IMR-90 (cell line): ENCODE results near the gene CIZ1. TPM values are rescaled to one million over a fixed set of nuclear protein-coding genes. Genes with fewer than 3 reads are reported as not detected.

Experiments used
- ATAC-seq: fragments of 200-7000 bp; cut with Tn5 transposase; 2 replicates; pipeline ENCODE4 v1.9.1; 2020; ENCODE audit warnings: low read depth, mild to moderate bottlenecking, moderate library complexity
- BruUV-seq: library from RNA; stranded (reverse); fragments of 400-500 nt; replicated peaks from 2 replicates; lab custom pipeline; 2021; lab: Mats Ljungman, UMichigan
- CTCF ChIA-PET: fragments of 300-600 bp; formaldehyde crosslinking; extraction: SDS; loops from one replicate; lab custom pipeline; 2021; ENCODE audit warnings: antibody characterized with exemption; lab: Yijun Ruan, JAX
- POLR2A ChIA-PET: fragments of 300-600 bp; sonication (Branson Sonifier 250); formaldehyde crosslinking; loops from one replicate; lab custom pipeline; 2022; ENCODE audit warnings: antibody characterized with exemption; ENCODE audit not compliant: unreplicated experiment; lab: Charles Lee
- DNase-seq: peaks from one replicate; pipeline ENCODE4 v3.0.0; 2013
- H2AFZ ChIP-seq: replicated peaks from 2 replicates; pipeline ENCODE3; 2013; ENCODE audit warnings: low read length, mild to moderate bottlenecking; ENCODE audit not compliant: poor library complexity
- H2AK5ac ChIP-seq: 2 replicates; pipeline ENCODE4 v1.6.1; 2013; ENCODE audit warnings: low read depth, low read length, inconsistent platforms
- H2AK9ac ChIP-seq: replicated peaks from 2 replicates; pipeline ENCODE3; 2013; ENCODE audit warnings: mild to moderate bottlenecking, low read depth, low read length, moderate library complexity; ENCODE audit not compliant: poor library complexity
- H2BK120ac ChIP-seq: 2 replicates; pipeline ENCODE4 v1.6.1; 2013; ENCODE audit warnings: low read depth, low read length, inconsistent platforms
- H2BK15ac ChIP-seq: 3 replicates; pipeline ENCODE4 v1.6.1; 2013; ENCODE audit warnings: low read depth, low read length, inconsistent platforms
- H2BK20ac ChIP-seq: 2 replicates; pipeline ENCODE4 v1.6.1; 2013; ENCODE audit warnings: low read depth, mild to moderate bottlenecking, inconsistent platforms, low read length, moderate library complexity
- H2BK5ac ChIP-seq: 2 replicates; pipeline ENCODE4 v1.6.1; 2013; ENCODE audit warnings: mild to moderate bottlenecking, low read depth, low read length, inconsistent platforms; ENCODE audit not compliant: poor library complexity, severe bottlenecking
- H3K14ac ChIP-seq: replicated peaks from 2 replicates; pipeline ENCODE4 v1.6.1; 2013; ENCODE audit warnings: low read depth, low read length, inconsistent platforms
- H3K18ac ChIP-seq: 2 replicates; pipeline ENCODE4 v1.6.1; 2013; ENCODE audit warnings: low read depth, low read length, control low read depth
- H3K23ac ChIP-seq: 2 replicates; pipeline ENCODE4 v1.6.1; 2013; ENCODE audit warnings: low read depth, low read length, inconsistent platforms
- H3K27ac ChIP-seq: 2 replicates; pipeline ENCODE4 v1.5.1; 2013; ENCODE audit warnings: mild to moderate bottlenecking, control low read depth, low read length; ENCODE audit not compliant: insufficient read depth
- H3K27me3 ChIP-seq: 2 replicates; pipeline ENCODE4 v1.6.1; 2013; ENCODE audit warnings: low read length; ENCODE audit not compliant: control insufficient read depth, insufficient read depth
- H3K36me3 ChIP-seq: 2 replicates; pipeline ENCODE4 v1.6.1; 2013; ENCODE audit warnings: low read length, mixed read lengths; ENCODE audit not compliant: control insufficient read depth, insufficient read depth
- H3K4ac ChIP-seq: 2 replicates; pipeline ENCODE4 v1.6.1; 2013; ENCODE audit warnings: low read depth, low read length, inconsistent platforms
- H3K4me1 ChIP-seq: 2 replicates; pipeline ENCODE4 v1.6.1; 2013; ENCODE audit warnings: low read length, mixed read lengths; ENCODE audit not compliant: control insufficient read depth, insufficient read depth
- H3K4me2 ChIP-seq: 2 replicates; pipeline ENCODE4 v1.6.1; 2013; ENCODE audit warnings: low read depth, mild to moderate bottlenecking, control low read depth, low read length, moderate library complexity
- H3K4me3 ChIP-seq: 2 replicates; pipeline ENCODE4 v1.5.1; 2013; ENCODE audit warnings: low read depth, mild to moderate bottlenecking, control low read depth, low read length, moderate library complexity; ENCODE audit not compliant: insufficient read depth
- H3K56ac ChIP-seq: 2 replicates; pipeline ENCODE4 v1.6.1; 2013; ENCODE audit warnings: low read length, inconsistent platforms; ENCODE audit not compliant: insufficient read depth; ENCODE audit errors: extremely low read depth
- H3K79me1 ChIP-seq, 2 experiments: 2 replicates each; pipeline ENCODE4 v1.6.1; 2013; ENCODE audit warnings: low read length in 2 of 2, inconsistent platforms in 1 of 2, low read depth in 1 of 2
- H3K9ac ChIP-seq: 2 replicates; pipeline ENCODE4 v1.6.1; 2013; ENCODE audit warnings: low read depth, low read length, control low read depth
- H3K9me1 ChIP-seq: 2 replicates; pipeline ENCODE4 v1.6.1; 2013; ENCODE audit warnings: low read length, inconsistent platforms; ENCODE audit not compliant: insufficient read depth
- H3K9me3 ChIP-seq: 2 replicates; pipeline ENCODE4 v1.6.1; 2013; ENCODE audit warnings: low read length; ENCODE audit not compliant: control insufficient read depth, insufficient read depth
- H4K20me1 ChIP-seq: 2 replicates; pipeline ENCODE4 v1.6.1; 2013; ENCODE audit warnings: low read length, inconsistent platforms; ENCODE audit not compliant: insufficient read depth
- H4K5ac ChIP-seq: 2 replicates; pipeline ENCODE4 v1.6.1; 2013; ENCODE audit warnings: mild to moderate bottlenecking, low read depth, low read length, control low read depth
- H4K8ac ChIP-seq, 2 experiments: 2 replicates each; pipeline ENCODE4 v1.6.1; 2013; ENCODE audit warnings: low read depth in 2 of 2, low read length in 2 of 2, control low read depth in 1 of 2, inconsistent platforms in 1 of 2
- H4K91ac ChIP-seq: 2 replicates; pipeline ENCODE4 v1.6.1; 2013; ENCODE audit warnings: low read depth, low read length, inconsistent platforms; ENCODE audit not compliant: insufficient read depth
- CEBPB ChIP-seq: IDR thresholded peaks from 2 replicates; pipeline ENCODE4 v1.6.1; 2012; ENCODE audit warnings: low read depth, low read length, improper control_type of control experiment
- CHD1 ChIP-seq: IDR thresholded peaks from 2 replicates; pipeline ENCODE4 v1.6.1; 2012; ENCODE audit warnings: low read depth, low read length, improper control_type of control experiment
- FOS ChIP-seq: fragments of 150-350 bp; IDR thresholded peaks from 2 replicates; pipeline ENCODE4 v1.6.1; 2016; ENCODE audit warnings: low read depth, low read length
- MAFK ChIP-seq: IDR thresholded peaks from 2 replicates; pipeline ENCODE4 v1.6.1; 2012; ENCODE audit warnings: low read depth, low read length, improper control_type of control experiment
- MAZ ChIP-seq: IDR thresholded peaks from 2 replicates; pipeline ENCODE4 v1.6.1; 2012; ENCODE audit warnings: low read depth, mild to moderate bottlenecking, low read length, improper control_type of control experiment, moderate library complexity, borderline replicate concordance
- MXI1 ChIP-seq: IDR thresholded peaks from 2 replicates; pipeline ENCODE4 v1.6.1; 2012; ENCODE audit warnings: low read depth, mild to moderate bottlenecking, low read length, moderate library complexity, borderline replicate concordance
- NFE2L2 ChIP-seq: fragments of 150-350 bp; IDR thresholded peaks from 2 replicates; pipeline ENCODE4 v1.6.1; 2016; ENCODE audit warnings: low read depth, mild to moderate bottlenecking, low read length
- POLR2A ChIP-seq: IDR thresholded peaks from 2 replicates; pipeline ENCODE4 v1.6.1; 2012; ENCODE audit warnings: mild to moderate bottlenecking, low read depth, low read length
- RAD21 ChIP-seq: IDR thresholded peaks from 2 replicates; pipeline ENCODE4 v1.6.1; 2012; ENCODE audit warnings: low read length, improper control_type of control experiment
- RCOR1 ChIP-seq: IDR thresholded peaks from 2 replicates; pipeline ENCODE4 v1.6.1; 2012; ENCODE audit warnings: mild to moderate bottlenecking, low read length, improper control_type of control experiment; ENCODE audit not compliant: insufficient replicate concordance
- RFX5 ChIP-seq: IDR thresholded peaks from 2 replicates; pipeline ENCODE4 v1.8.0; 2012; ENCODE audit warnings: low read depth, mild to moderate bottlenecking, low read length, moderate library complexity
- SMC3 ChIP-seq: fragments of 150-350 bp; IDR thresholded peaks from 2 replicates; pipeline ENCODE4 v1.6.1; 2016; ENCODE audit warnings: low read depth, mild to moderate bottlenecking, antibody characterized with exemption, low read length, moderate library complexity
- WGBS, 2 experiments: methylation state at CpG; one replicate each; pipeline versions ENCODE4 v1.1.5 to v1.1.7; 2013; ENCODE audit warnings: missing lambda C conversion rate in 2 of 2; ENCODE audit not compliant: insufficient read length in 1 of 2; ENCODE audit errors: extremely low coverage in 2 of 2; 5-methylcytosine and 5-hydroxymethylcytosine counted together
- dilution Hi-C: fragments of 300-500 bp; cut with HindIII; formaldehyde crosslinking; loops from one replicate; pipeline ENCODE4 v1.14.3; 2018; ENCODE audit warnings: low sequenced_read_pairs; ENCODE audit not compliant: unreplicated experiment
- in situ Hi-C: fragments of 300-500 bp; cut with MboI; formaldehyde crosslinking; loops from 3 replicates; pipeline ENCODE4 v1.14.3; 2019; ENCODE audit warnings: low sequenced_read_pairs, inconsistent platforms, mixed read lengths
- intact Hi-C: fragments of 100-400 bp; cut with micrococcal nuclease; formaldehyde crosslinking; loops from 2 replicates; pipeline ENCODE4 v1.10.0; 2022
- polyA plus RNA-seq, 3 experiments: library from polyadenylated mRNA; depleted of rRNA; stranded (reverse); fragments of >200 nt; gene quantifications; 2 replicates each; pipeline ENCODE4 v1.2.3, GENCODE V29; 2012; ENCODE audit warnings: low replicate concordance in 1 of 3
- total RNA-seq: library from RNA; depleted of rRNA; stranded (reverse); fragments of >200 nt; gene quantifications from 2 replicates; pipeline ENCODE4 v1.2.3, GENCODE V29; 2012
- TF ChIP-seq, protein P1 (sequence below): conservative IDR thresholded peaks from 2 replicates; pipeline ENCODE4 v1.5.1; 2012; ENCODE audit warnings: mild to moderate bottlenecking, low read depth, low read length, improper control_type of control experiment
- TF ChIP-seq, protein P2 (sequence below): fragments of 150-350 bp; IDR thresholded peaks from 2 replicates; pipeline ENCODE4 v1.6.1; 2017; ENCODE audit warnings: mild to moderate bottlenecking, antibody characterized with exemption, low read length, low read depth

CIZ1 gene
- total and polyA plus RNA-seq, 2 of the 4 experiments (the other 2 are of a cell fraction), result 13.8 to 51.9 TPM

DNA sequence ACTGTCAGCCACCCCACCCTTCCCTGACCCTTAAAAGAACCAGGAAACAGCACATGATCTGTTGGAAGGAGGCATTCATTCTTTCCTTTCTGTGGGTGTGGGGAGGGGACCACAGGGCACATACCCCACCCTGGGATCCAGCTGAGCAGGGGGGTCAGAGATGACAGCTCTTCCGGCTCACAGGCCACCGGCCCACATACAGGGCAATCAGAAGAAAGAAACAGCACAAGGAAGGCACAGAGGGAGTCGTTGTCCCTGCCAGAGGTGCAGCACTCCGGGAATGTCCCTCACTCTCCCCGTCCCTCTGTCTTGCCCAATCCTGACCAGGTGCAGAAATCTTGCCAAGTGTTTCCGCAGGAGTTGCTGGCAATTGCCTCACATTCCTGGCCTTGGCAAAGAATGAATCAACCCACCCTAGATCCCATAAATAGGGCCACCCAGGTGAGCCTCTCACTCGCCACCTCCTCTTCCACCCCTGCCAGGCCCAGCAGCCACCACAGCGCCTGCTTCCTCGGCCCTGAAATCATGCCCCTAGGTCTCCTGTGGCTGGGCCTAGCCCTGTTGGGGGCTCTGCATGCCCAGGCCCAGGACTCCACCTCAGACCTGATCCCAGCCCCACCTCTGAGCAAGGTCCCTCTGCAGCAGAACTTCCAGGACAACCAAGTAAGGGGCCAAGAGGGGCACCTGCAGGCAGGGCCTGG lies 42.2 kb downstream of the CIZ1 start, which contains the start of gene LCN2:
Gene LCN2, plus strand, starts transcription at position 453 of the 701 bp plus-strand sequence. Its CDS starts 73 bp downstream, at position 526.
- no peak within 1 kb of the TSS for H3K14ac ChIP-seq
- H3K4me3 ChIP-seq, result no peak within 1 kb of the TSS
- H2BK15ac ChIP-seq, result no peak within 1 kb of the TSS
- no peak within 1 kb of the TSS for H2BK5ac ChIP-seq
- no peaks in the 10 kb centered on the region for H3K79me1 ChIP-seq
- peak within 1 kb of the TSS; percentile 28 for H2AK9ac ChIP-seq
- H4K8ac ChIP-seq, result no peak within 1 kb of the TSS
- no peak within 1 kb of the TSS for H3K4me2 ChIP-seq
- 0 out of 2 replicates have a peak, but pooled peaks cover 2% of the 10 kb centered on the region for H3K9me1 ChIP-seq
- no peaks in the 10 kb centered on the region for H3K4me1 ChIP-seq
- H4K20me1 ChIP-seq, result no peaks in the 10 kb centered on the region; the same call in 1 of the 2 replicates
- DNase-seq (no peak), ATAC-seq (no peak)
- intact Hi-C loops (no loop called here), in situ Hi-C loops (no loop called here), dilution Hi-C loops (no loop called here)
- no peak within 1 kb of the TSS for H3K23ac ChIP-seq
- no peak within 1 kb of the TSS for H3K9ac ChIP-seq
- no peak within 1 kb of the TSS for H2AK5ac ChIP-seq
- no peaks in the 10 kb centered on the region for H3K36me3 ChIP-seq
- H3K56ac ChIP-seq, result no peak within 1 kb of the TSS
- no peak within 1 kb of the TSS for H2BK120ac ChIP-seq
- peaks cover 13% of the 10 kb centered on the region; the same call in 1 of the 2 replicates for H3K27me3 ChIP-seq
- no peak within 1 kb of the TSS for H4K91ac ChIP-seq
- no TSS peak for BruUV-seq
- WGBS, 2 experiments, result 81% methylated on average over 4 of the region's 9 CpGs; no CpG with 5 or more reads in 1 of the 2 experiments
- H3K18ac ChIP-seq, result no peak within 1 kb of the TSS
- CTCF ChIA-PET, result no interaction called here
- no peak within 1 kb of the TSS for H3K27ac ChIP-seq
- TF ChIP-seq RAD21, result no peak
- TF ChIP-seq RFX5, result no peak
- no peak for TF ChIP-seq SMC3
- TF ChIP-seq MAZ, result no peak
- no peak for TF ChIP-seq NFE2L2
- no peak for TF ChIP-seq CHD1
- TF ChIP-seq, protein P1, sequence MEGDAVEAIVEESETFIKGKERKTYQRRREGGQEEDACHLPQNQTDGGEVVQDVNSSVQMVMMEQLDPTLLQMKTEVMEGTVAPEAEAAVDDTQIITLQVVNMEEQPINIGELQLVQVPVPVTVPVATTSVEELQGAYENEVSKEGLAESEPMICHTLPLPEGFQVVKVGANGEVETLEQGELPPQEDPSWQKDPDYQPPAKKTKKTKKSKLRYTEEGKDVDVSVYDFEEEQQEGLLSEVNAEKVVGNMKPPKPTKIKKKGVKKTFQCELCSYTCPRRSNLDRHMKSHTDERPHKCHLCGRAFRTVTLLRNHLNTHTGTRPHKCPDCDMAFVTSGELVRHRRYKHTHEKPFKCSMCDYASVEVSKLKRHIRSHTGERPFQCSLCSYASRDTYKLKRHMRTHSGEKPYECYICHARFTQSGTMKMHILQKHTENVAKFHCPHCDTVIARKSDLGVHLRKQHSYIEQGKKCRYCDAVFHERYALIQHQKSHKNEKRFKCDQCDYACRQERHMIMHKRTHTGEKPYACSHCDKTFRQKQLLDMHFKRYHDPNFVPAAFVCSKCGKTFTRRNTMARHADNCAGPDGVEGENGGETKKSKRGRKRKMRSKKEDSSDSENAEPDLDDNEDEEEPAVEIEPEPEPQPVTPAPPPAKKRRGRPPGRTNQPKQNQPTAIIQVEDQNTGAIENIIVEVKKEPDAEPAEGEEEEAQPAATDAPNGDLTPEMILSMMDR, result no peak
- no peak for TF ChIP-seq POLR2A
- TF ChIP-seq, protein P2, sequence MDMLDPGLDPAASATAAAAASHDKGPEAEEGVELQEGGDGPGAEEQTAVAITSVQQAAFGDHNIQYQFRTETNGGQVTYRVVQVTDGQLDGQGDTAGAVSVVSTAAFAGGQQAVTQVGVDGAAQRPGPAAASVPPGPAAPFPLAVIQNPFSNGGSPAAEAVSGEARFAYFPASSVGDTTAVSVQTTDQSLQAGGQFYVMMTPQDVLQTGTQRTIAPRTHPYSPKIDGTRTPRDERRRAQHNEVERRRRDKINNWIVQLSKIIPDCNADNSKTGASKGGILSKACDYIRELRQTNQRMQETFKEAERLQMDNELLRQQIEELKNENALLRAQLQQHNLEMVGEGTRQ, result no peak
- TF ChIP-seq MAFK, result no peak
- TF ChIP-seq FOS, result no peak
- TF ChIP-seq MXI1, result no peak
- TF ChIP-seq CEBPB, result no peak
- no peak for TF ChIP-seq RCOR1
- no peak within 1 kb of the TSS for H4K5ac ChIP-seq
- no peak within 1 kb of the TSS for H2AFZ ChIP-seq
- H3K4ac ChIP-seq, result no peak within 1 kb of the TSS
- POLR2A ChIA-PET, result no interaction called here
- H3K9me3 ChIP-seq, result no peaks in the 10 kb centered on the region
- no peak within 1 kb of the TSS for H2BK20ac ChIP-seq
